ENCODE measurements around the gene AAMP.
A peak's percentile ranks its signal among the peaks of the same experiment; 100 is the strongest.

Gene AAMP

GRCh38 chr2:218286570-218287459 is 16.9 kb upstream of the AAMP start (continued):
- TF ChIP-seq ZNF449 (tag by site-specific recombination; IDR thresholded peaks at IDR 0.05), result peak; percentile 33; the same call in 1 of the 2 replicates
- TF ChIP-seq ZSCAN30 (tag by site-specific recombination; IDR thresholded peaks at IDR 0.05), result no peak
- peak; percentile 58; the same call in 1 of the 2 replicates for TF ChIP-seq ZNF513 (tag by site-specific recombination; IDR thresholded peaks at IDR 0.05)
- TF ChIP-seq ZBTB20 (tag by site-specific recombination; IDR thresholded peaks at IDR 0.05), result peak; percentile 61
- no peak for TF ChIP-seq HIC1 (tag by site-specific recombination; IDR thresholded peaks at IDR 0.05)
- no peak for TF ChIP-seq ZNF18 (tag by site-specific recombination; IDR thresholded peaks at IDR 0.05)
- no peak for TF ChIP-seq BCL11B (tag by site-specific recombination; IDR thresholded peaks at IDR 0.05; ENCODE audit: low read depth)
- no peak for TF ChIP-seq CTCF (tag by site-specific recombination; IDR thresholded peaks at IDR 0.05)
- TF ChIP-seq ZNF138 (tag by site-specific recombination; IDR thresholded peaks at IDR 0.05; ENCODE audit: borderline replicate concordance), result no peak
- TF ChIP-seq ZNF76 (tag by site-specific recombination; IDR thresholded peaks at IDR 0.05; ENCODE audit: borderline replicate concordance, low read depth), result no peak
- TF ChIP-seq ZNF266 (tag by site-specific recombination; IDR thresholded peaks at IDR 0.05; ENCODE audit: low read depth), result no peak
- no peak for TF ChIP-seq ZNF645 (tag by site-specific recombination; IDR thresholded peaks at IDR 0.05)
- no peak for TF ChIP-seq ZNF621 (tag by site-specific recombination; IDR thresholded peaks at IDR 0.05)
- no peak for TF ChIP-seq YY1 (tag by site-specific recombination; IDR thresholded peaks at IDR 0.05)
- no peak for TF ChIP-seq ZNF785 (tag by site-specific recombination; IDR thresholded peaks at IDR 0.05)
- TF ChIP-seq ZNF19 (tag by site-specific recombination; IDR thresholded peaks at IDR 0.05; ENCODE audit: low read depth), result no peak
- peak; percentile 85 for TF ChIP-seq ZNF10 (tag by site-specific recombination; IDR thresholded peaks at IDR 0.05)
- peak; percentile 75 for TF ChIP-seq ZXDB (tag by site-specific recombination; IDR thresholded peaks at IDR 0.05)
- peak; percentile 64; the same call in 1 of the 2 replicates for TF ChIP-seq SP7 (tag by site-specific recombination; IDR thresholded peaks at IDR 0.05)
- TF ChIP-seq ZNF624 (tag by site-specific recombination; IDR thresholded peaks at IDR 0.05), result no peak
- no peak for TF ChIP-seq SCRT1 (tag by site-specific recombination; IDR thresholded peaks at IDR 0.05; ENCODE audit: borderline replicate concordance)
- TF ChIP-seq ZNF398 (tag by site-specific recombination; IDR thresholded peaks at IDR 0.05), result peak; percentile 95
- TF ChIP-seq ZNF362 (tag by site-specific recombination; IDR thresholded peaks at IDR 0.05), result peak; percentile 57; the same call in 1 of the 2 replicates
- TF ChIP-seq ZNF157 (tag by site-specific recombination; IDR thresholded peaks at IDR 0.05), result no peak
- peak; percentile 48; the same call in 1 of the 2 replicates for TF ChIP-seq ZNF223 (tag by site-specific recombination; IDR thresholded peaks at IDR 0.05)
- TF ChIP-seq SETDB1 (IDR thresholded peaks at IDR 0.05; ENCODE audit: insufficient read length, low read length), result no peak

Data from HEK293 (cell line).